Ishikawa (cell line): ENCODE data around the gene ITGA8.

Experiments used
- CEBPB ChIP-seq: IDR thresholded peaks from 2 replicates; pipeline ENCODE4 v1.6.1; 2012
- CREB1 ChIP-seq: IDR thresholded peaks from 2 replicates; pipeline ENCODE4 v1.6.1; 2012; ENCODE audit warnings: low read depth
- RAD21 ChIP-seq: IDR thresholded peaks from 2 replicates; pipeline ENCODE4 v1.6.1; 2012; ENCODE audit warnings: low read depth
- REST ChIP-seq: IDR thresholded peaks from 2 replicates; pipeline ENCODE4 v1.6.1; 2012; ENCODE audit warnings: low read depth, mild to moderate bottlenecking
- USF1 ChIP-seq: IDR thresholded peaks from 2 replicates; pipeline ENCODE4 v1.6.1; 2012
- YY1 ChIP-seq: IDR thresholded peaks from 2 replicates; pipeline ENCODE4 v1.6.1; 2012; ENCODE audit warnings: low read depth

- TF ChIP-seq CEBPB (no peak), REST (no peak), USF1 (no peak), YY1 (no peak), RAD21 (no peak), CREB1 (no peak)
These were observed 23.9 kb downstream of the ITGA8 start for GRCh38 chr10:15695852-15696251.
